Effector memory CD8-positive, alpha-beta T cell (primary cell): ENCODE results near the gene PDE10A.
"Not testable (repeated sequence)": the region's sequence is repeated elsewhere in the genome, so short reads cannot be mapped to it uniquely, and the experiment has no call there.

ENCODE experiments used
- ATAC-seq: fragments of 150-1000 bp; cut with Tn5 transposase; replicated peaks from 2 replicates; pipeline ENCODE4 v1.10.0; 2021; ENCODE audit warnings: mild to moderate bottlenecking, moderate library complexity
- DNase-seq, 3 experiments: peaks; one replicate each; pipeline ENCODE4 v3.0.0; 2021
- H3K27ac Mint-ChIP-seq, 2 donors: one replicate each; pipeline ENCODE4 v1.8.0; 2022; ENCODE audit warnings: mild to moderate bottlenecking in 2 of 2, mixed read lengths in 2 of 2, moderate library complexity in 2 of 2
- H3K27me3 Mint-ChIP-seq, 2 donors: one replicate each; pipeline ENCODE4 v1.8.0; 2022; ENCODE audit warnings: mixed read lengths in 2 of 2
- H3K36me3 Mint-ChIP-seq: one replicate; pipeline ENCODE4 v1.8.0; 2022; ENCODE audit warnings: mild to moderate bottlenecking, moderate library complexity, mixed read lengths; ENCODE audit not compliant: insufficient read depth
- H3K4me1 Mint-ChIP-seq, 2 donors: one replicate each; pipeline ENCODE4 v1.8.0; 2022; ENCODE audit warnings: low read depth in 2 of 2, mixed read lengths in 2 of 2
- H3K4me3 Mint-ChIP-seq, 2 donors: one replicate each; pipeline ENCODE4 v1.8.0; 2022; ENCODE audit warnings: mild to moderate bottlenecking in 2 of 2, mixed read lengths in 2 of 2, moderate library complexity in 2 of 2
- H3K9me3 Mint-ChIP-seq, 2 donors: one replicate each; pipeline ENCODE4 v1.8.0; 2022; ENCODE audit warnings: mixed read lengths in 2 of 2

Gene PDE10A

GRCh38 chr6:165552248-165552736 is 110.7 kb downstream of the PDE10A start:
- Mint-ChIP-seq H3K9me3 (peaks cover 0 to 6% of the 10 kb centered on the region in 2 donors), H3K36me3 (no peaks in the 10 kb centered on the region), H3K4me1 (no peaks in the 10 kb centered on the region), H3K27ac (no peak overlapping the region), H3K4me3 (no peak overlapping the region), H3K27me3 (no peaks in the 10 kb centered on the region)
- DNase-seq (no peak), ATAC-seq (no peak)

- H3K36me3 Mint-ChIP-seq: no peaks in the 10 kb centered on the region
- no peak for ATAC-seq
- H3K27ac Mint-ChIP-seq: no peak overlapping the region
- no peak for DNase-seq
- H3K4me1 Mint-ChIP-seq: no peaks in the 10 kb centered on the region
- no peak overlapping the region for H3K4me3 Mint-ChIP-seq
- peaks cover 0 to 6% of the 10 kb centered on the region in 2 donors for H3K9me3 Mint-ChIP-seq
- H3K27me3 Mint-ChIP-seq: no peaks in the 10 kb centered on the region
Observed at GRCh38 chr6:165551828-165552227, 111.2 kb downstream of the PDE10A start.

DNA sequence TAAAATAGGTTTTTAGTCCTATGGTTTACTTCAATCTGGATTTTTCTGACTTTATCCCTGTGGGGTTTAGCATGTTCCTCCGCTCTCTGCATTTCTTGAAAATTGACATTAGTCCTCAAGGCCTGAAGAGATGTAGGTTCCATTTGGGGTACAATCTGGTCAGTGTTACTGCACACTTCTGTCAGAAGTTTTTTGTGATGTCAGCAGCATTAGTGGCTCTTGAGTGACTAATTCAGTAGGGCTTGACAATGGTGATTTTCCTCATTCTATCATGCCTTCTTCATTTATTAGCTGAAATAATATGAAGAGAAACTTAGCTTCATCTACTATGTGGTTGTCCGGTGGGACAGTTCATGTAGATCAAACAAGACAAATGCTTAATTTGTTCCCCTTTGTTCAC is 114.6 kb downstream of the PDE10A start:
- Mint-ChIP-seq H3K27me3 (no peaks in the 10 kb centered on the region), H3K36me3 (no peaks in the 10 kb centered on the region), H3K4me1 (no peaks in the 10 kb centered on the region), H3K4me3 (no peak overlapping the region), H3K27ac (no peak overlapping the region), H3K9me3 (peaks cover 0 to 10% of the 10 kb centered on the region in 2 donors)
- DNase-seq: no peak
- no peak for ATAC-seq

DNA sequence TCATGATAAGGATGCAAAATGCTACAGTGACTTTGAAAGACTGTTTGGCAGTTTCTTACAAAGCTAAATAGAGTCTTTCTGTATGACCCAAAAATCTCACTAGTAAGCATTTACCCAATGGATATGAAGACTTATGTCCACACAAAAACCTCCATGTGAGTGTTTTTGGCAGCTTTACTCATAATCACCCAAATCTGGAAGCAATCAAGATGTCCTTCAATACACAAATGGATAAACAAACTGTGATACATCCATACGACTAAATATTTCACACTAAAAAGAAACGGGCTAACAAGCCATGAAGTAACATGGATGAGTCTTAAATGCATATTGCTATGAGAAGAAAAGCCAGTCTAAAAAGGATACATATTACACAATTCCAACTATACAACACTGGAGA is 117.2 kb downstream of the PDE10A start:
- Mint-ChIP-seq H3K27ac (no peak overlapping the region), H3K4me3 (no peak overlapping the region), H3K27me3 (no peaks in the 10 kb centered on the region), H3K4me1 (no peaks in the 10 kb centered on the region), H3K36me3 (no peaks in the 10 kb centered on the region), H3K9me3 (peaks cover 0 to 10% of the 10 kb centered on the region in 2 donors)
- ATAC-seq: no peak
- DNase-seq: no peak

GRCh38 chr6:165543781-165544180 is 119.3 kb downstream of the PDE10A start:
- Mint-ChIP-seq H3K4me1 (no peaks in the 10 kb centered on the region), H3K36me3 (no peaks in the 10 kb centered on the region), H3K9me3 (peaks cover 0 to 10% of the 10 kb centered on the region in 2 donors), H3K27ac (no peak overlapping the region), H3K27me3 (no peaks in the 10 kb centered on the region), H3K4me3 (no peak overlapping the region)
- ATAC-seq: no peak
- no peak for DNase-seq

- H3K36me3 Mint-ChIP-seq: no peaks in the 10 kb centered on the region
- no peak overlapping the region for H3K4me3 Mint-ChIP-seq
- H3K9me3 Mint-ChIP-seq: no peaks in the 10 kb centered on the region
- DNase-seq (no peak), ATAC-seq (no peak)
- H3K27ac Mint-ChIP-seq: no peak overlapping the region
- H3K27me3 Mint-ChIP-seq: no peaks in the 10 kb centered on the region
- no peaks in the 10 kb centered on the region for H3K4me1 Mint-ChIP-seq
Observed at GRCh38 chr6:165536911-165537310, 126.1 kb downstream of the PDE10A start.

GRCh38 chr6:165519316-165519715 is 143.7 kb downstream of the PDE10A start:
- peaks cover 0 to 8% of the 10 kb centered on the region in 2 donors for H3K9me3 Mint-ChIP-seq
- no peaks in the 10 kb centered on the region for H3K4me1 Mint-ChIP-seq
- DNase-seq (no peak), ATAC-seq (no peak)
- H3K36me3 Mint-ChIP-seq: no peaks in the 10 kb centered on the region
- H3K4me3 Mint-ChIP-seq: no peak overlapping the region
- no peaks in the 10 kb centered on the region for H3K27me3 Mint-ChIP-seq
- H3K27ac Mint-ChIP-seq: no peak overlapping the region

- Mint-ChIP-seq H3K27me3 (no peaks in the 10 kb centered on the region), H3K9me3 (peaks cover 0 to 4% of the 10 kb centered on the region in 2 donors), H3K36me3 (no peaks in the 10 kb centered on the region), H3K27ac (no peak overlapping the region), H3K4me1 (no peaks in the 10 kb centered on the region), H3K4me3 (no peak overlapping the region)
- ATAC-seq: no peak
- no peak for DNase-seq
Observed at GRCh38 chr6:165515963-165516624, 146.9 kb downstream of the PDE10A start.

GRCh38 chr6:165514621-165515020 is 148.4 kb downstream of the PDE10A start:
- Mint-ChIP-seq H3K4me3 (no peak overlapping the region), H3K9me3 (peaks cover 0 to 4% of the 10 kb centered on the region in 2 donors), H3K27ac (no peak overlapping the region), H3K36me3 (no peaks in the 10 kb centered on the region), H3K27me3 (no peaks in the 10 kb centered on the region), H3K4me1 (no peaks in the 10 kb centered on the region)
- DNase-seq (no peak), ATAC-seq (no peak)

- ATAC-seq: no peak
- Mint-ChIP-seq H3K9me3 (peaks cover 0 to 4% of the 10 kb centered on the region in 2 donors), H3K27me3 (no peaks in the 10 kb centered on the region), H3K4me1 (no peaks in the 10 kb centered on the region), H3K27ac (no peak overlapping the region), H3K36me3 (no peaks in the 10 kb centered on the region), H3K4me3 (no peak overlapping the region)
- DNase-seq: no peak
Observed at GRCh38 chr6:165511807-165512206, 151.2 kb downstream of the PDE10A start.

DNA sequence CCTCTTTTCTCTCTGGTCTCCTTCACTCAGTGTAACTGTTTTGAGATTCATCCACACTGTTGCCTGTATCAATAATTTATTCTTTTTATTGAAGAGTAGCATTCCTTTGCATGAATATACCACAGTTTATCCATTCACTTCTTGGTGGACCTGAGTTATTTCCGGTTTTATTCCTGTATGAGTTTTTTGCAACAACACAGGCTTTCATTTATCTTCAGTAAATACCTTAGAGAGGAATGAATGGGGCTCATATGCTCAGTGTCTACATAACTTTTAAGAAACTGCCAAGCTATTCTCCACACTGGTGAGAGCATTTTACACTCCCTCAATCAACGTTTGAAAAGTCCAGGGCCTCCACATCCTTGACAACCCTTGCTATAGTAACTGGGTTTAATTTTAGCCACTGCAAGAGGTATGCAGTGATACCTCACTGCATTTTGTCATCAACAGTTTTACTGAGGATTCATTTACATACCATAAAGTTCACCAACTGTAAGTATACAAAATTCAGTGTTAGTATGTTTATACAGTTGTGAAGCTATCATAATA is 154.6 kb downstream of the PDE10A start:
- ATAC-seq: no peak
- no peak overlapping the region for H3K4me3 Mint-ChIP-seq
- no peaks in the 10 kb centered on the region for H3K27me3 Mint-ChIP-seq
- H3K9me3 Mint-ChIP-seq: peaks cover 0 to 1% of the 10 kb centered on the region in 2 donors
- no peaks in the 10 kb centered on the region for H3K36me3 Mint-ChIP-seq
- DNase-seq: no peak
- no peak overlapping the region for H3K27ac Mint-ChIP-seq
- H3K4me1 Mint-ChIP-seq: no peaks in the 10 kb centered on the region

GRCh38 chr6:165506657-165507056 is 156.4 kb downstream of the PDE10A start:
- Mint-ChIP-seq H3K9me3 (peaks cover 0 to 2% of the 10 kb centered on the region in 2 donors), H3K36me3 (no peaks in the 10 kb centered on the region), H3K4me3 (no peak overlapping the region), H3K27ac (no peak overlapping the region), H3K4me1 (no peaks in the 10 kb centered on the region), H3K27me3 (no peaks in the 10 kb centered on the region)
- DNase-seq (no peak), ATAC-seq (no peak)

DNA sequence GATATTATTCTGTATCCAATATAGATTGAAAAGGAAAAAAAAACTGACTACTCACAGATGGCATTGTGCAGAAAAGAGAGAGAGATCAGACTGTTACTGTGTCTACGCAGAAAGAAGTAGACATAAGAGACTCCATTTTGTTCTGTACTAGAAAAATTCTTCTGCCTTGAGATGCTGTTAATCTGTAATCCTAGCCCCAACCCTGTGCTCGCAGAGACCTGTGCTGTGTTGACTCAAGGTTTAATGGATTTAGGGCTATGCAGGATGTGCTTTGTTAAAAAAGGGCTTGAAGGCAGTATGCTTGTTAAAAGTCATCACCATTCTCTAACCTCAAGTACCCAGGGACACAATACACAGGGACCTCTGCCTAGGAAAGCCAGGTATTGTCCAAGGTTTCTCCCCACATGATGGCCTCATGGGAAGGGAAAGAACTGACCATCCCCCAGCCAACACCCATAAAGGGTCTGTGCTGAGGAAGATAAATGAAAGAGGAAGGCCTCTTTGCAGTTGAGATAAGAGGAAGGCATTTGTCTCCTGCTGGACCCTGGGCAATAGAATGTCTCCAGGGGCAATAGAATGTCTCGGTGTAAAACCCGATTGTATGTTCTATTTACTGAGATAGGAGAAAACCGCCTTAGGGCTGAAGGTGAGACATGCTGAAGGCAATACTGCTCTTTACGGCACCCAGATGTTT is 162.7 kb downstream of the PDE10A start:
- H3K9me3 Mint-ChIP-seq, H3K36me3 Mint-ChIP-seq, H3K4me1 Mint-ChIP-seq, H3K4me3 Mint-ChIP-seq, H3K27me3 Mint-ChIP-seq, ATAC-seq, H3K27ac Mint-ChIP-seq, DNase-seq: not testable (repeated sequence)

DNA sequence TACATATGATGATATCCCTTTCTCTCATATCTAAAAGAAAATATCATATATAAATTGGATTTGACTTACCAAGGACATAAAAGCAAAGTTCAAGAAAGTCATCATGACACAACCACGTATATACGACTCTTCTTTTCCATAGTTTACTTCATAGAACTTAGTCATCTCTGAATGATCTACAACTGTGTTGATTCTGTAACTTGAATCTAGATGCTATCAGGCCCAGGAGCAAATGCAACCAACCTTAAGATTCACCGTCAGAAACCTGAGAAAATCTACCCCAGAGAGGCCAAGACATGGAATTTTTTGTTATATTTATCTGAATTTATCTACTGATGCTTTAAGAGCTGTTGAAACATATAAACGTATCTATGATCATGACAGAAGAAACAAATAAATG is 165.6 kb downstream of the PDE10A start:
- H3K36me3 Mint-ChIP-seq: no peaks in the 10 kb centered on the region
- H3K27ac Mint-ChIP-seq: no peak overlapping the region
- DNase-seq (no peak), ATAC-seq (no peak)
- no peak overlapping the region for H3K4me3 Mint-ChIP-seq
- no peaks in the 10 kb centered on the region for H3K4me1 Mint-ChIP-seq
- no peaks in the 10 kb centered on the region for H3K27me3 Mint-ChIP-seq
- peaks cover 0 to 5% of the 10 kb centered on the region in 2 donors for H3K9me3 Mint-ChIP-seq
